GM23338 (cell line): ENCODE results near the gene KRTAP5-1. TPM values are rescaled to one million over a fixed set of nuclear protein-coding genes. Genes with fewer than 3 reads are reported as not detected.

ENCODE experiments used
- ATAC-seq: fragments of 200-7000 bp; cut with Tn5 transposase; 3 replicates; pipeline ENCODE4 v1.9.1; 2020
- DNase-seq: peaks from one replicate; pipeline ENCODE4 v3.0.0-alpha.2; 2015; ENCODE audit warnings: low spot score
- H2AFZ ChIP-seq: fragments of 200-600 bp; sonication (generic); 2 replicates; pipeline ENCODE4 v1.8.0; 2016; ENCODE audit warnings: antibody characterized with exemption, mild to moderate bottlenecking, moderate library complexity
- H3F3A ChIP-seq: fragments of 200-600 bp; sonication (generic); replicated peaks from 2 replicates; pipeline ENCODE4 v1.8.0; 2017; ENCODE audit warnings: antibody characterized with exemption, mixed run types, low read depth
- H3K27ac ChIP-seq: fragments of 200-600 bp; sonication (generic); 2 replicates; pipeline ENCODE4 v1.6.1; 2016; ENCODE audit warnings: low read depth
- H3K27me3 ChIP-seq: fragments of 200-600 bp; sonication (generic); 2 replicates; pipeline ENCODE4 v1.8.0; 2016; ENCODE audit warnings: mild to moderate bottlenecking, mixed run types, moderate library complexity; ENCODE audit not compliant: insufficient read depth
- H3K36me3 ChIP-seq: fragments of 200-600 bp; sonication (generic); 2 replicates; pipeline ENCODE4 v1.8.0; 2016; ENCODE audit warnings: mild to moderate bottlenecking; ENCODE audit not compliant: insufficient read depth
- H3K4me1 ChIP-seq: fragments of 200-600 bp; sonication (generic); 2 replicates; pipeline ENCODE4 v1.8.0; 2016; ENCODE audit warnings: mild to moderate bottlenecking, moderate library complexity; ENCODE audit not compliant: insufficient read depth
- H3K4me2 ChIP-seq: fragments of 200-600 bp; sonication (generic); 2 replicates; pipeline ENCODE4 v1.7.1; 2017; ENCODE audit warnings: mixed run types
- H3K4me3 ChIP-seq: fragments of 200-600 bp; sonication (generic); 2 replicates; pipeline ENCODE4 v1.6.1; 2016; ENCODE audit warnings: mixed run types
- H3K79me2 ChIP-seq: fragments of 200-600 bp; sonication (generic); replicated peaks from 2 replicates; pipeline ENCODE4 v1.8.0; 2017; ENCODE audit warnings: mild to moderate bottlenecking; ENCODE audit not compliant: insufficient read depth
- H3K9me2 ChIP-seq: fragments of 200-600 bp; sonication (generic); 2 replicates; pipeline ENCODE4 v1.8.0; 2017; ENCODE audit not compliant: insufficient read depth
- H4K20me1 ChIP-seq: fragments of 200-600 bp; sonication (generic); replicated peaks from 2 replicates; pipeline ENCODE4 v1.8.0; 2017; ENCODE audit warnings: mild to moderate bottlenecking; ENCODE audit not compliant: insufficient read depth
- H3K27ac Mint-ChIP-seq: 2 replicates; pipeline ENCODE4 v1.8.0; 2020; ENCODE audit warnings: inconsistent platforms, mild to moderate bottlenecking, moderate library complexity, mixed read lengths
- H3K27me3 Mint-ChIP-seq: 3 replicates; pipeline ENCODE4 v1.8.0; 2022; ENCODE audit warnings: low read depth, mild to moderate bottlenecking, moderate library complexity, mixed read lengths, inconsistent platforms; ENCODE audit not compliant: insufficient read depth, poor library complexity
- H3K36me3 Mint-ChIP-seq: 3 replicates; pipeline ENCODE4 v1.8.0; 2021; ENCODE audit warnings: low read depth, mild to moderate bottlenecking, inconsistent platforms, moderate library complexity, mixed read lengths
- H3K4me1 Mint-ChIP-seq: 3 replicates; pipeline ENCODE4 v1.8.0; 2020; ENCODE audit warnings: mild to moderate bottlenecking, inconsistent platforms, mixed read lengths
- H3K4me3 Mint-ChIP-seq: 3 replicates; pipeline ENCODE4 v1.8.0; 2021; ENCODE audit warnings: moderate library complexity, mild to moderate bottlenecking, inconsistent platforms, mixed read lengths
- H3K9me3 Mint-ChIP-seq: 3 replicates; pipeline ENCODE4 v1.8.0; 2020; ENCODE audit warnings: moderate library complexity, mild to moderate bottlenecking, inconsistent platforms, mixed read lengths
- CTCF ChIP-seq, 2 experiments: fragments of 200-600 bp in 1 of 2; sonication (generic) in 1 of 2; conservative IDR thresholded peaks; 2 replicates each; pipeline versions ENCODE4 v1.5.1 to v1.6.1; 2016 to 2017; ENCODE audit warnings: antibody characterized with exemption in 2 of 2, low read depth in 2 of 2, mild to moderate bottlenecking in 2 of 2, moderate library complexity in 1 of 2
- ETS1 ChIP-seq: IDR thresholded peaks from 2 replicates; pipeline ENCODE4 v1.6.1; 2016; ENCODE audit warnings: antibody characterized with exemption
- EZH2 ChIP-seq: fragments of 200-600 bp; sonication (generic); IDR thresholded peaks from one replicate; pipeline ENCODE4 v1.8.0; 2017; ENCODE audit warnings: antibody characterized with exemption, mild to moderate bottlenecking, low read depth; ENCODE audit not compliant: unreplicated experiment
- JUNB ChIP-seq: IDR thresholded peaks from one replicate; pipeline ENCODE4 v1.6.1; 2016; ENCODE audit warnings: antibody characterized with exemption; ENCODE audit not compliant: unreplicated experiment
- NANOG ChIP-seq: IDR thresholded peaks from 2 replicates; pipeline ENCODE4 v1.6.1; 2016; ENCODE audit warnings: antibody characterized with exemption, borderline replicate concordance
- STAT1 ChIP-seq: IDR thresholded peaks from one replicate; pipeline ENCODE4 v1.6.1; 2016; ENCODE audit warnings: antibody characterized with exemption; ENCODE audit not compliant: unreplicated experiment
- ZNF114 ChIP-seq: fragments of 250-450 bp; sonication (Bioruptor Pico); IDR thresholded peaks from 2 replicates; pipeline ENCODE4 v1.5.0; 2020; ENCODE audit warnings: mild to moderate bottlenecking, moderate library complexity
- ZNF331 ChIP-seq: fragments of 250-450 bp; sonication (Bioruptor Pico); IDR thresholded peaks from 2 replicates; pipeline ENCODE4 v1.5.0; 2020; ENCODE audit warnings: low read depth, mild to moderate bottlenecking, moderate library complexity
- polyA plus RNA-seq: library from polyadenylated mRNA; unstranded; fragments of >200 nt; fragmentation: Nextera tagmentation; extraction: Ambion mirVana; gene quantifications from 2 replicates; pipeline ENCODE4 v1.2.1, GENCODE V29; 2016
- total RNA-seq: library from RNA; depleted of rRNA; stranded (reverse); fragments of >200 nt; shearing (Covaris generic); gene quantifications from 2 replicates; pipeline ENCODE4 v1.2.3, GENCODE V29; 2014
- TF ChIP-seq, protein P1 (sequence below): fragments of 250-450 bp; sonication (Bioruptor Pico); IDR thresholded peaks from 2 replicates; pipeline ENCODE4 v1.5.0; 2020; ENCODE audit warnings: mild to moderate bottlenecking, moderate library complexity

The KRTAP5-1 gene
- total and polyA plus RNA-seq, 2 experiments from 2014 or later, result not detected

DNA sequence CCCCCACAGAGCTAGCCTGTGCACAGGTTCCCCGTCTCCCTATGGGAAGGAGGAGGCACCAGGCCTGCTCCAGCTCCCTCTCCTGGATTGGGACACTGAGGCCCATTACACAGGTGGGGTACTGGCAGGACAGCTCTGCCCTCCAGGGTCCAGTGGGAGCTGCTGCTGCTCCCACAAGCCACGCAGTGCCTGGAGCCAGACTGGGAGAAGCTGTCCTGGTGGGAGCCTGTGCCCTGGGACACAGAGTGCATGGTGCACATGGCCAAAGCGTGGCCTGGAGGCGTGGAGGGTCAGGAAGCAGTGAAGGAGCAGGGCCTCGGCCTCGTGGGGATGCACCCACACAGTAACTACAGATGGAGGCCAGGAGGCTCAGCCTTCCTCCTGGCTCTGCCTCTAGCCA, 40.5 kb downstream of the KRTAP5-1 start:
- H3K27ac Mint-ChIP-seq, result no peak overlapping the region
- H3K27me3 ChIP-seq, result peaks cover 49% of the 10 kb centered on the region

GRCh38 chr11:1543606-1544263, 41.3 kb downstream of the KRTAP5-1 start:
- Histone ChIP-seq H3K4me3 (no peak overlapping the region), H3K9me2 (no peaks in the 10 kb centered on the region), H4K20me1 (no peaks in the 10 kb centered on the region), H2AFZ (no peak overlapping the region), H3K4me2 (no peak overlapping the region), H3K27ac (no peak overlapping the region), H3K79me2 (no peaks in the 10 kb centered on the region), H3K36me3 (no peaks in the 10 kb centered on the region), H3K27me3 (peaks cover 45% of the 10 kb centered on the region), H3F3A (no peaks in the 10 kb centered on the region), H3K4me1 (peaks cover 7% of the 10 kb centered on the region; the same call in 1 of the 2 replicates)
- Mint-ChIP-seq H3K36me3 (no peaks in the 10 kb centered on the region), H3K27me3 (peaks cover 35% of the 10 kb centered on the region), H3K4me1 (peaks cover 5% of the 10 kb centered on the region; the same call in 2 of the 3 replicates), H3K4me3 (no peak overlapping the region), H3K9me3 (no peaks in the 10 kb centered on the region), H3K27ac (no peak overlapping the region)
- ATAC-seq, result no peak
- no peak for DNase-seq
- TF ChIP-seq, protein P1, sequence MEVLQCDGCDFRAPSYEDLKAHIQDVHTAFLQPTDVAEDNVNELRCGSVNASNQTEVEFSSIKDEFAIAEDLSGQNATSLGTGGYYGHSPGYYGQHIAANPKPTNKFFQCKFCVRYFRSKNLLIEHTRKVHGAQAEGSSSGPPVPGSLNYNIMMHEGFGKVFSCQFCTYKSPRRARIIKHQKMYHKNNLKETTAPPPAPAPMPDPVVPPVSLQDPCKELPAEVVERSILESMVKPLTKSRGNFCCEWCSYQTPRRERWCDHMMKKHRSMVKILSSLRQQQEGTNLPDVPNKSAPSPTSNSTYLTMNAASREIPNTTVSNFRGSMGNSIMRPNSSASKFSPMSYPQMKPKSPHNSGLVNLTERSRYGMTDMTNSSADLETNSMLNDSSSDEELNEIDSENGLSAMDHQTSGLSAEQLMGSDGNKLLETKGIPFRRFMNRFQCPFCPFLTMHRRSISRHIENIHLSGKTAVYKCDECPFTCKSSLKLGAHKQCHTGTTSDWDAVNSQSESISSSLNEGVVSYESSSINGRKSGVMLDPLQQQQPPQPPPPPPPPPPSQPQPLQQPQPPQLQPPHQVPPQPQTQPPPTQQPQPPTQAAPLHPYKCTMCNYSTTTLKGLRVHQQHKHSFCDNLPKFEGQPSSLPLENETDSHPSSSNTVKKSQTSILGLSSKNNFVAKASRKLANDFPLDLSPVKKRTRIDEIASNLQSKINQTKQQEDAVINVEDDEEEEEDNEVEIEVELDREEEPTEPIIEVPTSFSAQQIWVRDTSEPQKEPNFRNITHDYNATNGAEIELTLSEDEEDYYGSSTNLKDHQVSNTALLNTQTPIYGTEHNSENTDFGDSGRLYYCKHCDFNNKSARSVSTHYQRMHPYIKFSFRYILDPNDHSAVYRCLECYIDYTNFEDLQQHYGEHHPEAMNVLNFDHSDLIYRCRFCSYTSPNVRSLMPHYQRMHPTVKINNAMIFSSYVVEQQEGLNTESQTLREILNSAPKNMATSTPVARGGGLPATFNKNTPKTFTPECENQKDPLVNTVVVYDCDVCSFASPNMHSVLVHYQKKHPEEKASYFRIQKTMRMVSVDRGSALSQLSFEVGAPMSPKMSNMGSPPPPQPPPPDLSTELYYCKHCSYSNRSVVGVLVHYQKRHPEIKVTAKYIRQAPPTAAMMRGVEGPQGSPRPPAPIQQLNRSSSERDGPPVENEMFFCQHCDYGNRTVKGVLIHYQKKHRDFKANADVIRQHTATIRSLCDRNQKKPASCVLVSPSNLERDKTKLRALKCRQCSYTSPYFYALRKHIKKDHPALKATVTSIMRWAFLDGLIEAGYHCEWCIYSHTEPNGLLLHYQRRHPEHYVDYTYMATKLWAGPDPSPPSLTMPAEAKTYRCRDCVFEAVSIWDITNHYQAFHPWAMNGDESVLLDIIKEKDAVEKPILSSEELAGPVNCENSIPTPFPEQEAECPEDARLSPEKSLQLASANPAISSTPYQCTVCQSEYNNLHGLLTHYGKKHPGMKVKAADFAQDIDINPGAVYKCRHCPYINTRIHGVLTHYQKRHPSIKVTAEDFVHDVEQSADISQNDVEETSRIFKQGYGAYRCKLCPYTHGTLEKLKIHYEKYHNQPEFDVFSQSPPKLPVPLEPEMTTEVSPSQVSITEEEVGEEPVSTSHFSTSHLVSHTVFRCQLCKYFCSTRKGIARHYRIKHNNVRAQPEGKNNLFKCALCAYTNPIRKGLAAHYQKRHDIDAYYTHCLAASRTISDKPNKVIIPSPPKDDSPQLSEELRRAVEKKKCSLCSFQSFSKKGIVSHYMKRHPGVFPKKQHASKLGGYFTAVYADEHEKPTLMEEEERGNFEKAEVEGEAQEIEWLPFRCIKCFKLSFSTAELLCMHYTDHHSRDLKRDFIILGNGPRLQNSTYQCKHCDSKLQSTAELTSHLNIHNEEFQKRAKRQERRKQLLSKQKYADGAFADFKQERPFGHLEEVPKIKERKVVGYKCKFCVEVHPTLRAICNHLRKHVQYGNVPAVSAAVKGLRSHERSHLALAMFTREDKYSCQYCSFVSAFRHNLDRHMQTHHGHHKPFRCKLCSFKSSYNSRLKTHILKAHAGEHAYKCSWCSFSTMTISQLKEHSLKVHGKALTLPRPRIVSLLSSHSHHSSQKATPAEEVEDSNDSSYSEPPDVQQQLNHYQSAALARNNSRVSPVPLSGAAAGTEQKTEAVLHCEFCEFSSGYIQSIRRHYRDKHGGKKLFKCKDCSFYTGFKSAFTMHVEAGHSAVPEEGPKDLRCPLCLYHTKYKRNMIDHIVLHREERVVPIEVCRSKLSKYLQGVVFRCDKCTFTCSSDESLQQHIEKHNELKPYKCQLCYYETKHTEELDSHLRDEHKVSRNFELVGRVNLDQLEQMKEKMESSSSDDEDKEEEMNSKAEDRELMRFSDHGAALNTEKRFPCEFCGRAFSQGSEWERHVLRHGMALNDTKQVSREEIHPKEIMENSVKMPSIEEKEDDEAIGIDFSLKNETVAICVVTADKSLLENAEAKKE (CRISPR knock-in tag), result no peak
- TF ChIP-seq CTCF (conservative IDR thresholded peaks at IDR 0.05; ENCODE audit: low read depth in 2 of 2) (no peak), EZH2 (no peak), ZNF331 (CRISPR knock-in tag) (no peak), NANOG (no peak), STAT1 (no peak), ETS1 (no peak), JUNB (no peak)

More for the DNA sequence above, 40.5 kb downstream of the KRTAP5-1 start:
- H3K27me3 Mint-ChIP-seq, result peaks cover 36% of the 10 kb centered on the region
- Histone ChIP-seq H3K9me2 (no peaks in the 10 kb centered on the region), H3F3A (no peaks in the 10 kb centered on the region), H4K20me1 (no peaks in the 10 kb centered on the region), H3K4me1 (peaks cover 13% of the 10 kb centered on the region; the same call in 1 of the 2 replicates), H3K36me3 (no peaks in the 10 kb centered on the region), H3K4me3 (no peak overlapping the region), H3K79me2 (no peaks in the 10 kb centered on the region), H3K27ac (no peak overlapping the region), H2AFZ (no peak overlapping the region), H3K4me2 (no peak overlapping the region)
- peaks cover 5% of the 10 kb centered on the region; the same call in 2 of the 3 replicates for H3K4me1 Mint-ChIP-seq
- TF ChIP-seq ETS1 (no peak), ZNF114 (CRISPR knock-in tag) (no peak), STAT1 (no peak)
- no peak for ATAC-seq
- no peaks in the 10 kb centered on the region for H3K9me3 Mint-ChIP-seq
- no peak for DNase-seq
- H3K36me3 Mint-ChIP-seq, result no peaks in the 10 kb centered on the region
- no peak overlapping the region for H3K4me3 Mint-ChIP-seq
